MM.1S (cell line): ENCODE data around the gene TLE1.

Source experiments
- CTCF ChIP-seq: fragments of 300-600 bp; sonication (generic); IDR thresholded peaks from 2 replicates; pipeline ENCODE4 v1.5.1; 2016; ENCODE audit warnings: antibody characterized with exemption, low read length, mixed read lengths
- EZH2 ChIP-seq: fragments of 300-600 bp; sonication (generic); optimal IDR thresholded peaks from 2 replicates; pipeline ENCODE3; 2017; ENCODE audit warnings: low read depth, mild to moderate bottlenecking, antibody characterized with exemption, low read length, mixed read lengths

GRCh38 chr9:81575956-81576355, 113.4 kb downstream of the TLE1 start:
- TF ChIP-seq CTCF (no peak), EZH2 (no peak)
